Measurements from ENCODE around the gene BRF1.
"Not testable (repeated sequence)": the region's sequence is repeated elsewhere in the genome, so short reads cannot be mapped to it uniquely, and the experiment has no call there.

BRF1 gene

GRCh38 chr14:105331575-105332349, 31.0 kb upstream of the BRF1 start:
- no peak for DNase-seq

GRCh38 chr14:105330491-105330895, 29.7 kb upstream of the BRF1 start:
- no peak for DNase-seq

- DNase-seq: no peak
Measured at GRCh38 chr14:105329411-105330150, 28.8 kb upstream of the BRF1 start.

GRCh38 chr14:105328678-105329390, 28.0 kb upstream of the BRF1 start:
- DNase-seq: no peak

- no peak for DNase-seq
Measured at GRCh38 chr14:105328070-105328677, 27.4 kb upstream of the BRF1 start.

- DNase-seq: not testable (repeated sequence)
Measured at GRCh38 chr14:105327695-105328045, 26.9 kb upstream of the BRF1 start.

GRCh38 chr14:105326891-105327694, 26.3 kb upstream of the BRF1 start:
- DNase-seq: no peak

GRCh38 chr14:105326568-105326867, 25.7 kb upstream of the BRF1 start:
- DNase-seq: no peak

- DNase-seq: no peak
Measured at GRCh38 chr14:105325716-105326567, 25.1 kb upstream of the BRF1 start.

- no peak for DNase-seq
Measured at GRCh38 chr14:105325303-105325702, 24.5 kb upstream of the BRF1 start.

GRCh38 chr14:105324871-105325270, 24.1 kb upstream of the BRF1 start:
- no peak for DNase-seq

- no peak for DNase-seq
Measured at GRCh38 chr14:105324080-105324778, 23.4 kb upstream of the BRF1 start.

- DNase-seq: no peak
Measured at GRCh38 chr14:105323663-105324062, 22.9 kb upstream of the BRF1 start.

GRCh38 chr14:105322791-105323556, 22.2 kb upstream of the BRF1 start:
- no peak for DNase-seq

- DNase-seq: no peak
Measured at GRCh38 chr14:105317546-105317945, 16.7 kb upstream of the BRF1 start.

- DNase-seq: no peak
Measured at GRCh38 chr14:105316968-105317510, 16.2 kb upstream of the BRF1 start.

GRCh38 chr14:105316577-105316941, 15.8 kb upstream of the BRF1 start:
- DNase-seq: no peak

- no peak for DNase-seq
Measured at GRCh38 chr14:105315941-105316576, 15.3 kb upstream of the BRF1 start.

- no peak for DNase-seq
Measured at GRCh38 chr14:105315211-105315721, 14.5 kb upstream of the BRF1 start.
